HEK293 (cell line): ENCODE measurements around the gene CPXM1.

Source experiments
- CTCF ChIA-PET: fragments of 350-600 bp; formaldehyde crosslinking; extraction: SDS; loops from one replicate; lab custom pipeline; 2021; ENCODE audit warnings: antibody characterized with exemption; lab: Yijun Ruan, JAX
- POLR2A ChIA-PET: fragments of 300-600 bp; formaldehyde crosslinking; extraction: SDS; loops from one replicate; lab custom pipeline; 2020; ENCODE audit warnings: antibody characterized with exemption, inconsistent platforms; lab: Yijun Ruan, JAX
- H3K27ac ChIP-seq: fragments of 200-500 bp; sonication (Bioruptor generic); 2 replicates; pipeline ENCODE4 v1.5.1; 2014; ENCODE audit warnings: low read depth, low read length, control low read depth, inconsistent platforms; ENCODE audit errors: extremely low read depth
- H3K36me3 ChIP-seq, 2 experiments: fragments of 200-500 bp in 1 of 2; sonication (Bioruptor generic) in 1 of 2; 1 replicate in 1 of 2; 2 replicates in 1 of 2; pipeline ENCODE4 v1.5.1; 2014 to 2017; ENCODE audit warnings: inconsistent platforms in 2 of 2, low read length in 2 of 2; ENCODE audit not compliant: control insufficient read depth in 2 of 2, insufficient read depth in 1 of 2
- H3K4me1 ChIP-seq: fragments of 200-500 bp; sonication (Bioruptor generic); 2 replicates; pipeline ENCODE4 v1.5.1; 2014; ENCODE audit warnings: mild to moderate bottlenecking, low read length, inconsistent platforms; ENCODE audit not compliant: control insufficient read depth, insufficient read depth
- H3K4me3 ChIP-seq: 2 replicates; pipeline ENCODE4 v1.5.1; 2011; ENCODE audit warnings: low read depth, mild to moderate bottlenecking, control low read depth, low read length, moderate library complexity
- H3K9me3 ChIP-seq: fragments of 200-500 bp; sonication (Bioruptor generic); 2 replicates; pipeline ENCODE4 v1.5.1; 2014; ENCODE audit warnings: low read depth, low read length, inconsistent platforms; ENCODE audit not compliant: control insufficient read depth, insufficient read depth
- GLI4 ChIP-seq: fragments of 450-650 bp; formaldehyde crosslinking; IDR thresholded peaks from 2 replicates; pipeline ENCODE4 v1.5.1; 2016; ENCODE audit warnings: missing biosample characterization, missing genetic modification characterization
- TRIM28 ChIP-seq: IDR thresholded peaks from 2 replicates; pipeline ENCODE4 v1.6.1; 2011; ENCODE audit warnings: low read length, control low read depth, borderline replicate concordance
- YY1 ChIP-seq: fragments of 450-650 bp; formaldehyde crosslinking; IDR thresholded peaks from 2 replicates; pipeline ENCODE4 v1.5.1; 2018; ENCODE audit warnings: missing biosample characterization, missing genetic modification characterization
- ZBTB1 ChIP-seq: fragments of 450-650 bp; formaldehyde crosslinking; IDR thresholded peaks from 2 replicates; pipeline ENCODE4 v1.5.1; 2016; ENCODE audit warnings: missing biosample characterization, missing genetic modification characterization
- ZFP3 ChIP-seq: fragments of 450-650 bp; formaldehyde crosslinking; IDR thresholded peaks from 2 replicates; pipeline ENCODE4 v1.5.1; 2016; ENCODE audit warnings: low read depth, missing biosample characterization, missing genetic modification characterization
- ZNF10 ChIP-seq: fragments of 450-650 bp; formaldehyde crosslinking; IDR thresholded peaks from 2 replicates; pipeline ENCODE4 v1.5.1; 2017; ENCODE audit warnings: missing biosample characterization, missing genetic modification characterization
- ZNF184 ChIP-seq: fragments of 450-650 bp; IDR thresholded peaks from 2 replicates; pipeline ENCODE4 v1.5.1; 2018; ENCODE audit warnings: missing biosample characterization, mild to moderate bottlenecking, missing genetic modification characterization
- ZNF223 ChIP-seq: fragments of 450-650 bp; formaldehyde crosslinking; IDR thresholded peaks from 2 replicates; pipeline ENCODE4 v1.5.1; 2016; ENCODE audit warnings: missing biosample characterization, missing genetic modification characterization
- ZNF292 ChIP-seq: fragments of 450-650 bp; formaldehyde crosslinking; IDR thresholded peaks from 2 replicates; pipeline ENCODE4 v1.5.1; 2016; ENCODE audit warnings: low read depth, missing biosample characterization, missing genetic modification characterization, borderline replicate concordance
- ZNF423 ChIP-seq: fragments of 450-650 bp; formaldehyde crosslinking; IDR thresholded peaks from 2 replicates; pipeline ENCODE4 v1.5.1; 2016; ENCODE audit warnings: missing biosample characterization, missing genetic modification characterization
- ZNF510 ChIP-seq: fragments of 450-650 bp; formaldehyde crosslinking; IDR thresholded peaks from 2 replicates; pipeline ENCODE4 v1.5.1; 2018; ENCODE audit warnings: mild to moderate bottlenecking, missing genetic modification characterization, missing biosample characterization; ENCODE audit not compliant: insufficient replicate concordance
- ZNF596 ChIP-seq: fragments of 450-650 bp; IDR thresholded peaks from 2 replicates; pipeline ENCODE4 v1.5.0; 2018; ENCODE audit warnings: missing biosample characterization, mild to moderate bottlenecking, missing genetic modification characterization, moderate library complexity
- ZNF600 ChIP-seq: fragments of 450-650 bp; formaldehyde crosslinking; IDR thresholded peaks from 2 replicates; pipeline ENCODE4 v1.5.1; 2016; ENCODE audit warnings: missing biosample characterization, missing genetic modification characterization
- ZNF629 ChIP-seq: fragments of 450-650 bp; formaldehyde crosslinking; IDR thresholded peaks from 2 replicates; pipeline ENCODE4 v1.5.1; 2017; ENCODE audit warnings: missing biosample characterization, missing genetic modification characterization
- ZNF664 ChIP-seq: fragments of 450-650 bp; formaldehyde crosslinking; IDR thresholded peaks from 2 replicates; pipeline ENCODE4 v1.5.1; 2016; ENCODE audit warnings: missing biosample characterization, missing genetic modification characterization
- ZNF701 ChIP-seq: fragments of 450-650 bp; formaldehyde crosslinking; IDR thresholded peaks from 2 replicates; pipeline ENCODE4 v1.5.1; 2016; ENCODE audit warnings: missing biosample characterization, missing genetic modification characterization
- ZNF768 ChIP-seq: fragments of 450-650 bp; formaldehyde crosslinking; IDR thresholded peaks from 2 replicates; pipeline ENCODE4 v1.5.1; 2018; ENCODE audit warnings: missing biosample characterization, mild to moderate bottlenecking, missing genetic modification characterization
- ZSCAN16 ChIP-seq: fragments of 450-650 bp; formaldehyde crosslinking; IDR thresholded peaks from 2 replicates; pipeline ENCODE4 v1.5.1; 2016; ENCODE audit warnings: missing biosample characterization, missing genetic modification characterization
- TF ChIP-seq, protein P1 (sequence below): fragments of 450-650 bp; formaldehyde crosslinking; IDR thresholded peaks from 2 replicates; pipeline ENCODE4 v1.5.1; 2016; ENCODE audit warnings: missing biosample characterization, missing genetic modification characterization
- TF ChIP-seq, protein P2 (sequence below): fragments of 450-650 bp; formaldehyde crosslinking; IDR thresholded peaks from 2 replicates; pipeline ENCODE4 v1.5.1; 2016; ENCODE audit warnings: missing biosample characterization, missing genetic modification characterization
- TF ChIP-seq, protein P3 (sequence below): fragments of 450-650 bp; formaldehyde crosslinking; optimal IDR thresholded peaks from 2 replicates; pipeline ENCODE3; 2016; ENCODE audit warnings: missing biosample characterization, mild to moderate bottlenecking, missing genetic modification characterization
- TF ChIP-seq, protein P4 (sequence below): fragments of 450-650 bp; formaldehyde crosslinking; IDR thresholded peaks from 2 replicates; pipeline ENCODE4 v1.5.1; 2016; ENCODE audit warnings: missing biosample characterization, missing genetic modification characterization
- TF ChIP-seq, protein P5 (sequence below): fragments of 450-650 bp; formaldehyde crosslinking; IDR thresholded peaks from 2 replicates; pipeline ENCODE4 v1.5.1; 2016; ENCODE audit warnings: missing biosample characterization, missing genetic modification characterization, low read depth
- TF ChIP-seq, protein P6 (sequence below): fragments of 450-650 bp; formaldehyde crosslinking; IDR thresholded peaks from 2 replicates; pipeline ENCODE4 v1.5.1; 2016; ENCODE audit warnings: missing biosample characterization, missing genetic modification characterization
- TF ChIP-seq, protein P7 (sequence below): fragments of 450-650 bp; IDR thresholded peaks from 2 replicates; pipeline ENCODE4 v1.5.1; 2018; ENCODE audit warnings: missing biosample characterization, missing genetic modification characterization

The CPXM1 gene

DNA sequence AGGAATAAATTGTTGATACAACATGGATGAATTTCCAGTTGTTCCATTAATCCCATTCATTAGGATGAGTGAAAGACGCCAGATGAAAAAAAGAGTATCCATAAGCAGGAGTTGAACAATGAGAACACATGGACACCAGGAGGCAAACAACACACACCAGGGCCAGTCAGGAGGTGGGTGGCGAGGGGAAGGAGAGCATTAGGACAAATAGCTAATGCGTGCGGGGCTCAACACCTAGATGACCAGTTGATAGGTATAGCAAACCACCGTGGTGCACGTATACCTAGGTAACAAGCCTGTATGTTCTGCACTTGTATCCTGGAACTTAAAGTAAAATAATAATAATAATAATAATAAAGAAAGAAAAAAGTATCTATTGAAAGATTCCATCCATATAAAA lies 28.9 kb upstream of the CPXM1 start (continued):
- no peak for TF ChIP-seq ZNF768
- no peak for TF ChIP-seq ZSCAN16 (tag by site-specific recombination)

DNA sequence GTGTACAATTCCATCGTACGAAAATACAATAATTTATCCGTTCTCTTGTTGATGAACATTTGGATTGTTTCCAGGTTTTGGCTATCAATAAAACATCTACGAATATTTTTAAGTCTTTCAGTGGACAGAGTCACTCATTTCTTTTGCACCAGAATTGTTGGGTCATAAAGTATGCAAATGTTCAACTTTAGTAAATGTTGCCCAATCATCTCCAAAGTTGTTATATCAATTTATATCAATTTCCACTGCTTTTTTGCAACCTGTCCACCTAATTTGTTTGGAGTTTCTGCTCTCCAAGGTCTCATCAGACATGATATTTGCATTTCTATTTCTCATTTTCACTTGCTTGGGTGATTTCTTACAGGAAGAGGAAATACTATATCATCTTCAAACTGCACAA lies 26.2 kb upstream of the CPXM1 start:
- no peak overlapping the region for H3K27ac ChIP-seq
- H3K4me3 ChIP-seq, result no peak overlapping the region
- no peaks in the 10 kb centered on the region for H3K9me3 ChIP-seq
- ChIA-PET POLR2A (no interaction called here), CTCF (interaction anchor here (0.6 kb wide), 1 partner anchor 14 kb away, joined by 3 read pairs; no protein-coding TSS in a partner anchor)
- H3K36me3 ChIP-seq, result no peaks in the 10 kb centered on the region
- H3K4me1 ChIP-seq, result no peaks in the 10 kb centered on the region
- TF ChIP-seq ZNF10, result no peak
- no peak for TF ChIP-seq YY1 (tag by site-specific recombination)
- TF ChIP-seq TRIM28, result no peak
- TF ChIP-seq, protein P1, sequence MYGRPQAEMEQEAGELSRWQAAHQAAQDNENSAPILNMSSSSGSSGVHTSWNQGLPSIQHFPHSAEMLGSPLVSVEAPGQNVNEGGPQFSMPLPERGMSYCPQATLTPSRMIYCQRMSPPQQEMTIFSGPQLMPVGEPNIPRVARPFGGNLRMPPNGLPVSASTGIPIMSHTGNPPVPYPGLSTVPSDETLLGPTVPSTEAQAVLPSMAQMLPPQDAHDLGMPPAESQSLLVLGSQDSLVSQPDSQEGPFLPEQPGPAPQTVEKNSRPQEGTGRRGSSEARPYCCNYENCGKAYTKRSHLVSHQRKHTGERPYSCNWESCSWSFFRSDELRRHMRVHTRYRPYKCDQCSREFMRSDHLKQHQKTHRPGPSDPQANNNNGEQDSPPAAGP (tag by site-specific recombination), result no peak
- TF ChIP-seq GLI4, result no peak
- no peak for TF ChIP-seq ZNF664
- no peak for TF ChIP-seq ZNF701 (tag by site-specific recombination)
- TF ChIP-seq ZFP3, result no peak
- TF ChIP-seq ZNF223 (tag by site-specific recombination), result no peak

DNA sequence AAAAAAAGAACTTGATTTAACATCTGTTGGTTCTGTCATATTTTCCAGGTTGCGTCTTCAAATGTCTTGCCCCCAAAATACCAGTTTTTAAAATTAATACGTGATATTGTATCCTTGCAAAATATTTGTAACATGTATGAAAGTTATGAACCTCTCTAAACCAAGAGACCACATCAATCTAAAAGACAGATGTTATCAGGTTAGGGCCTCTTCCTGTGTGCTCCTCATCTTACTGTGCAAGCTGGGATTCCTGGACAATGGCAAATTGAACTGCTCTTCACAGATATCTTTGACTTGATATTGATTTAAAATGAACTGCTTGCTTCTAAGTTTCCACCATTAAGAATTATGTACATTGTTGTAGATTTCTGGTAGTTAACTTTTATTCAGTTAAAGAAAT lies 25.3 kb upstream of the CPXM1 start:
- ChIA-PET CTCF (no interaction called here), POLR2A (no interaction called here)
- Histone ChIP-seq H3K9me3 (no peaks in the 10 kb centered on the region), H3K27ac (no peak overlapping the region), H3K36me3 (no peaks in the 10 kb centered on the region), H3K4me1 (no peaks in the 10 kb centered on the region), H3K4me3 (no peak overlapping the region)
- TF ChIP-seq, protein P2, sequence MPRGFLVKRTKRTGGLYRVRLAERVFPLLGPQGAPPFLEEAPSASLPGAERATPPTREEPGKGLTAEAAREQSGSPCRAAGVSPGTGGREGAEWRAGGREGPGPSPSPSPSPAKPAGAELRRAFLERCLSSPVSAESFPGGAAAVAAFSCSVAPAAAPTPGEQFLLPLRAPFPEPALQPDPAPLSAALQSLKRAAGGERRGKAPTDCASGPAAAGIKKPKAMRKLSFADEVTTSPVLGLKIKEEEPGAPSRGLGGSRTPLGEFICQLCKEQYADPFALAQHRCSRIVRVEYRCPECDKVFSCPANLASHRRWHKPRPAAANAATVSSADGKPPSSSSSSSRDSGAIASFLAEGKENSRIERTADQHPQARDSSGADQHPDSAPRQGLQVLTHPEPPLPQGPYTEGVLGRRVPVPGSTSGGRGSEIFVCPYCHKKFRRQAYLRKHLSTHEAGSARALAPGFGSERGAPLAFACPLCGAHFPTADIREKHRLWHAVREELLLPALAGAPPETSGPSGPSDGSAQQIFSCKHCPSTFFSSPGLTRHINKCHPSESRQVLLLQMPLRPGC (tag by site-specific recombination), result no peak
- TF ChIP-seq ZBTB1, result no peak
- TF ChIP-seq, protein P3, sequence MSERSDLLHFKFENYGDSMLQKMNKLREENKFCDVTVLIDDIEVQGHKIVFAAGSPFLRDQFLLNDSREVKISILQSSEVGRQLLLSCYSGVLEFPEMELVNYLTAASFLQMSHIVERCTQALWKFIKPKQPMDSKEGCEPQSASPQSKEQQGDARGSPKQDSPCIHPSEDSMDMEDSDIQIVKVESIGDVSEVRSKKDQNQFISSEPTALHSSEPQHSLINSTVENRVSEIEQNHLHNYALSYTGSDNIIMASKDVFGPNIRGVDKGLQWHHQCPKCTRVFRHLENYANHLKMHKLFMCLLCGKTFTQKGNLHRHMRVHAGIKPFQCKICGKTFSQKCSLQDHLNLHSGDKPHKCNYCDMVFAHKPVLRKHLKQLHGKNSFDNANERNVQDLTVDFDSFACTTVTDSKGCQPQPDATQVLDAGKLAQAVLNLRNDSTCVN (tag by site-specific recombination), result no peak
- no peak for TF ChIP-seq ZNF596 (tag by site-specific recombination)
- TF ChIP-seq, protein P4, sequence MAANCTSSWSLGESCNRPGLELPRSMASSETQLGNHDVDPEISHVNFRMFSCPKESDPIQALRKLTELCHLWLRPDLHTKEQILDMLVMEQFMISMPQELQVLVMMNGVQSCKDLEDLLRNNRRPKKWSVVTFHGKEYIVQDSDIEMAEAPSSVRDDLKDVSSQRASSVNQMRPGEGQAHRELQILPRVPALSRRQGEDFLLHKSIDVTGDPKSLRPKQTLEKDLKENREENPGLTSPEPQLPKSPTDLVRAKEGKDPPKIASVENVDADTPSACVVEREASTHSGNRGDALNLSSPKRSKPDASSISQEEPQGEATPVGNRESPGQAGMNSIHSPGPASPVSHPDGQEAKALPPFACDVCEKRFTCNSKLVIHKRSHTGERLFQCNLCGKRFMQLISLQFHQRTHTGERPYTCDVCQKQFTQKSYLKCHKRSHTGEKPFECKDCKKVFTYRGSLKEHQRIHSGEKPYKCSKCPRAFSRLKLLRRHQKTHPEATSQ (tag by site-specific recombination), result no peak
- TF ChIP-seq, protein P5, sequence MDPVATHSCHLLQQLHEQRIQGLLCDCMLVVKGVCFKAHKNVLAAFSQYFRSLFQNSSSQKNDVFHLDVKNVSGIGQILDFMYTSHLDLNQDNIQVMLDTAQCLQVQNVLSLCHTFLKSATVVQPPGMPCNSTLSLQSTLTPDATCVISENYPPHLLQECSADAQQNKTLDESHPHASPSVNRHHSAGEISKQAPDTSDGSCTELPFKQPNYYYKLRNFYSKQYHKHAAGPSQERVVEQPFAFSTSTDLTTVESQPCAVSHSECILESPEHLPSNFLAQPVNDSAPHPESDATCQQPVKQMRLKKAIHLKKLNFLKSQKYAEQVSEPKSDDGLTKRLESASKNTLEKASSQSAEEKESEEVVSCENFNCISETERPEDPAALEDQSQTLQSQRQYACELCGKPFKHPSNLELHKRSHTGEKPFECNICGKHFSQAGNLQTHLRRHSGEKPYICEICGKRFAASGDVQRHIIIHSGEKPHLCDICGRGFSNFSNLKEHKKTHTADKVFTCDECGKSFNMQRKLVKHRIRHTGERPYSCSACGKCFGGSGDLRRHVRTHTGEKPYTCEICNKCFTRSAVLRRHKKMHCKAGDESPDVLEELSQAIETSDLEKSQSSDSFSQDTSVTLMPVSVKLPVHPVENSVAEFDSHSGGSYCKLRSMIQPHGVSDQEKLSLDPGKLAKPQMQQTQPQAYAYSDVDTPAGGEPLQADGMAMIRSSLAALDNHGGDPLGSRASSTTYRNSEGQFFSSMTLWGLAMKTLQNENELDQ (tag by site-specific recombination), result no peak
- TF ChIP-seq ZNF510 (tag by site-specific recombination), result no peak
- TF ChIP-seq, protein P6, sequence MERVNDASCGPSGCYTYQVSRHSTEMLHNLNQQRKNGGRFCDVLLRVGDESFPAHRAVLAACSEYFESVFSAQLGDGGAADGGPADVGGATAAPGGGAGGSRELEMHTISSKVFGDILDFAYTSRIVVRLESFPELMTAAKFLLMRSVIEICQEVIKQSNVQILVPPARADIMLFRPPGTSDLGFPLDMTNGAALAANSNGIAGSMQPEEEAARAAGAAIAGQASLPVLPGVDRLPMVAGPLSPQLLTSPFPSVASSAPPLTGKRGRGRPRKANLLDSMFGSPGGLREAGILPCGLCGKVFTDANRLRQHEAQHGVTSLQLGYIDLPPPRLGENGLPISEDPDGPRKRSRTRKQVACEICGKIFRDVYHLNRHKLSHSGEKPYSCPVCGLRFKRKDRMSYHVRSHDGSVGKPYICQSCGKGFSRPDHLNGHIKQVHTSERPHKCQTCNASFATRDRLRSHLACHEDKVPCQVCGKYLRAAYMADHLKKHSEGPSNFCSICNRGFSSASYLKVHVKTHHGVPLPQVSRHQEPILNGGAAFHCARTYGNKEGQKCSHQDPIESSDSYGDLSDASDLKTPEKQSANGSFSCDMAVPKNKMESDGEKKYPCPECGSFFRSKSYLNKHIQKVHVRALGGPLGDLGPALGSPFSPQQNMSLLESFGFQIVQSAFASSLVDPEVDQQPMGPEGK (tag by site-specific recombination), result no peak
- TF ChIP-seq ZNF600, result no peak
- TF ChIP-seq ZNF292 (tag by site-specific recombination), result no peak
- TF ChIP-seq ZNF629 (tag by site-specific recombination), result no peak
- no peak for TF ChIP-seq ZNF184 (tag by site-specific recombination)
- no peak for TF ChIP-seq ZNF423 (tag by site-specific recombination)
- TF ChIP-seq, protein P7, sequence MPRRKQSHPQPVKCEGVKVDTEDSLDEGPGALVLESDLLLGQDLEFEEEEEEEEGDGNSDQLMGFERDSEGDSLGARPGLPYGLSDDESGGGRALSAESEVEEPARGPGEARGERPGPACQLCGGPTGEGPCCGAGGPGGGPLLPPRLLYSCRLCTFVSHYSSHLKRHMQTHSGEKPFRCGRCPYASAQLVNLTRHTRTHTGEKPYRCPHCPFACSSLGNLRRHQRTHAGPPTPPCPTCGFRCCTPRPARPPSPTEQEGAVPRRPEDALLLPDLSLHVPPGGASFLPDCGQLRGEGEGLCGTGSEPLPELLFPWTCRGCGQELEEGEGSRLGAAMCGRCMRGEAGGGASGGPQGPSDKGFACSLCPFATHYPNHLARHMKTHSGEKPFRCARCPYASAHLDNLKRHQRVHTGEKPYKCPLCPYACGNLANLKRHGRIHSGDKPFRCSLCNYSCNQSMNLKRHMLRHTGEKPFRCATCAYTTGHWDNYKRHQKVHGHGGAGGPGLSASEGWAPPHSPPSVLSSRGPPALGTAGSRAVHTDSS (tag by site-specific recombination), result no peak
